HepG2 (cell line): ENCODE measurements around the gene UBASH3A. TPM values are rescaled to one million over a fixed set of nuclear protein-coding genes. Genes with fewer than 3 reads are reported as not detected.

Experiments used
- ATAC-seq: fragments of 200-7000 bp; cut with Tn5 transposase; 3 replicates; pipeline ENCODE4 v1.9.1; 2020; ENCODE audit warnings: mild to moderate bottlenecking, moderate library complexity
- BruUV-seq: library from RNA; stranded (reverse); fragments of 400-500 nt; replicated peaks from 2 replicates; lab custom pipeline; 2021; lab: Mats Ljungman, UMichigan
- CTCF ChIA-PET: fragments of 300-600 bp; formaldehyde crosslinking; extraction: SDS; loops from one replicate; lab custom pipeline; 2021; ENCODE audit warnings: low total read pairs, inconsistent platforms, low intra/inter-chr PET ratio; lab: Yijun Ruan, JAX
- POLR2A ChIA-PET: fragments of 350-600 bp; sonication (Branson Sonifier 250); formaldehyde crosslinking; loops from one replicate; lab custom pipeline; 2020; ENCODE audit warnings: antibody characterized with exemption, inconsistent platforms; lab: Yijun Ruan, JAX
- DNase-seq: peaks from one replicate; pipeline ENCODE4 v3.0.0-alpha.2; 2015; ENCODE audit warnings: low spot score
- FAIRE-seq: peaks from 3 replicates; lab custom pipeline; 2011; peaks lifted over from hg19 to GRCh38; lab: Jason Lieb, UNC
- H2AFZ ChIP-seq: one replicate; pipeline ENCODE4 v1.6.1; 2011; ENCODE audit warnings: low read length, inconsistent platforms
- H3K27ac ChIP-seq: fragments of 300-600 bp; 3 replicates; pipeline ENCODE4 v1.8.0; 2011; ENCODE audit warnings: mixed run types, mild to moderate bottlenecking, mixed read lengths, low read length, inconsistent platforms; ENCODE audit not compliant: insufficient read depth; ENCODE audit errors: extremely low read length
- H3K27me3 ChIP-seq, 2 experiments: fragments of 200-600 bp in 1 of 2; 2 replicates in 1 of 2; 3 replicates in 1 of 2; pipeline versions ENCODE4 v1.6.0 to v1.8.0; 2011; ENCODE audit warnings: low read length in 2 of 2, mild to moderate bottlenecking in 2 of 2, moderate library complexity in 2 of 2, inconsistent platforms in 1 of 2; ENCODE audit not compliant: insufficient read depth in 2 of 2, control insufficient read depth in 1 of 2
- H3K36me3 ChIP-seq, 2 experiments: fragments of 200-600 bp in 1 of 2; replicated peaks in 1 of 2; 2 replicates in 1 of 2; 3 replicates in 1 of 2; pipeline versions ENCODE4 v1.5.1 to v1.8.0; 2011; ENCODE audit warnings: low read length in 2 of 2, inconsistent platforms in 1 of 2; ENCODE audit not compliant: insufficient read depth in 2 of 2, control insufficient read depth in 1 of 2
- H3K4me1 ChIP-seq: 2 replicates; pipeline ENCODE4 v1.5.1; 2012; ENCODE audit warnings: low read length, inconsistent platforms; ENCODE audit not compliant: insufficient read depth
- H3K4me2 ChIP-seq: 2 replicates; pipeline ENCODE4 v1.6.0; 2011; ENCODE audit warnings: low read depth, low read length, inconsistent platforms
- H3K4me3 ChIP-seq, 3 experiments: fragments of 200-600 bp in 1 of 3; sonication (generic), shearing (Covaris generic) in 1 of 3; replicated peaks in 1 of 3; 2 replicates each; pipeline ENCODE4 v1.5.1; 2011 to 2016; ENCODE audit warnings: low read length in 3 of 3, inconsistent platforms in 2 of 3, low read depth in 2 of 3, mild to moderate bottlenecking in 2 of 3, control low read depth in 1 of 3, mixed read lengths in 1 of 3; ENCODE audit not compliant: insufficient read depth in 1 of 3
- H3K79me2 ChIP-seq: one replicate; pipeline ENCODE4 v1.6.1; 2011; ENCODE audit warnings: low read length, inconsistent platforms; ENCODE audit not compliant: insufficient read depth
- H3K9ac ChIP-seq: 2 replicates; pipeline ENCODE4 v1.6.0; 2011; ENCODE audit warnings: mild to moderate bottlenecking, low read depth, low read length, inconsistent platforms; ENCODE audit not compliant: insufficient read depth
- H3K9me3 ChIP-seq: 2 replicates; pipeline ENCODE4 v1.5.1; 2012; ENCODE audit warnings: mild to moderate bottlenecking, low read length
- H4K20me1 ChIP-seq: 2 replicates; pipeline ENCODE4 v1.6.0; 2011; ENCODE audit warnings: inconsistent platforms, mild to moderate bottlenecking, low read length, moderate library complexity; ENCODE audit not compliant: insufficient read depth
- KDM6A ChIP-seq: IDR thresholded peaks from 2 replicates; pipeline ENCODE4 v1.6.1; 2016; ENCODE audit warnings: low read depth
- PHF8 ChIP-seq: sonication (generic); formaldehyde crosslinking; IDR thresholded peaks from 2 replicates; pipeline ENCODE4 v1.5.0; 2020; ENCODE audit warnings: missing genetic modification reagents
- SNRNP70 ChIP-seq: fragments of 200-400 bp; formaldehyde crosslinking; IDR thresholded peaks from 2 replicates; pipeline ENCODE4 v1.6.1; 2017; ENCODE audit warnings: mild to moderate bottlenecking, low read depth, low read length, moderate library complexity
- TBP ChIP-seq: sonication (generic); formaldehyde crosslinking; IDR thresholded peaks from 2 replicates; pipeline ENCODE4 v1.5.0; 2020; ENCODE audit warnings: missing genetic modification reagents
- ZBTB3 ChIP-seq: sonication (generic); formaldehyde crosslinking; IDR thresholded peaks from 2 replicates; pipeline ENCODE4 v1.4.0; 2020; ENCODE audit warnings: low read depth, mild to moderate bottlenecking, moderate library complexity, missing genetic modification reagents, borderline replicate concordance
- ZFYVE20 ChIP-seq: sonication (generic); formaldehyde crosslinking; IDR thresholded peaks from 2 replicates; pipeline ENCODE4 v1.8.0; 2023; ENCODE audit warnings: low read depth, mild to moderate bottlenecking, moderate library complexity, missing genetic modification reagents, borderline replicate concordance
- ZIK1 ChIP-seq: sonication (generic); formaldehyde crosslinking; IDR thresholded peaks from 2 replicates; pipeline ENCODE4 v1.5.0; 2020; ENCODE audit warnings: mild to moderate bottlenecking, low read depth, missing genetic modification reagents, borderline replicate concordance
- ZMAT3 ChIP-seq: sonication (generic); formaldehyde crosslinking; conservative IDR thresholded peaks from 2 replicates; pipeline ENCODE4 v1.7.0; 2021; ENCODE audit warnings: missing genetic modification reagents
- ZNF546 ChIP-seq: sonication (generic); formaldehyde crosslinking; conservative IDR thresholded peaks from 2 replicates; pipeline ENCODE4 v1.8.1; 2023; ENCODE audit warnings: mild to moderate bottlenecking, missing genetic modification reagents
- WGBS: methylation state at CpG from one replicate; pipeline ENCODE4 v1.1.6; 2017; ENCODE audit warnings: low lambda C conversion rate; 5-methylcytosine and 5-hydroxymethylcytosine counted together
- in situ Hi-C: cut with HindIII; loops from 2 replicates; pipeline ENCODE4 v1.10.0; 2017; ENCODE audit warnings: low pct_unique_long_range_greater_than_20kb; ENCODE audit not compliant: extremely low pct_ligation_motif_present
- intact Hi-C: fragments of 100-400 bp; cut with micrococcal nuclease; formaldehyde crosslinking; loops from one replicate; pipeline ENCODE4 v1.10.0; 2022; ENCODE audit not compliant: unreplicated experiment
- polyA plus RNA-seq, 8 experiments: library from polyadenylated mRNA; depleted of rRNA in 3 of 8; stranded (reverse) in 7 of 8; unstranded in 1 of 8; fragments of >200 nt; fragmentation: Illumina TruSeq in 4 of 8; extraction: Trizol in 4 of 8; gene quantifications; 2 replicates each; pipeline versions ENCODE4 v1.2.1 to v1.2.3, GENCODE V29; 2011 to 2016; ENCODE audit warnings: low read depth in 4 of 8, missing spikeins in 1 of 8, mixed read lengths in 1 of 8; ENCODE audit not compliant: insufficient read depth in 1 of 8
- total RNA-seq, 5 experiments: library from RNA; depleted of rRNA; stranded (reverse); fragments of >200 nt; fragmentation: Illumina TruSeq; extraction: Trizol; gene quantifications; 2 replicates each; pipeline ENCODE4 v1.2.3, GENCODE V29; 2016; ENCODE audit warnings: low read depth in 1 of 5
- TF ChIP-seq, protein P1 (sequence below): IDR thresholded peaks from 2 replicates; pipeline ENCODE4 v1.6.1; 2012; ENCODE audit warnings: low read length, improper control_type of control experiment
- TF ChIP-seq, protein P2 (sequence below): IDR thresholded peaks from 2 replicates; pipeline ENCODE4 v1.6.1; 2016; ENCODE audit warnings: low read depth, control low read depth
- TF ChIP-seq, protein P3 (sequence below): sonication (generic); formaldehyde crosslinking; IDR thresholded peaks from 2 replicates; pipeline ENCODE4 v1.4.0; 2020; ENCODE audit warnings: mild to moderate bottlenecking, missing genetic modification reagents
- TF ChIP-seq, protein P4 (sequence below): IDR thresholded peaks from 2 replicates; pipeline ENCODE4 v1.6.1; 2016; ENCODE audit warnings: low read depth, missing genetic modification reagents, missing compliant biosample characterization
- TF ChIP-seq, protein P5 (sequence below): sonication (generic); formaldehyde crosslinking; IDR thresholded peaks from 2 replicates; pipeline ENCODE4 v1.4.0; 2020; ENCODE audit warnings: mild to moderate bottlenecking, missing genetic modification reagents

The UBASH3A gene
- total and polyA plus RNA-seq, 2 of the 13 experiments (the other 11 are each of a cell fraction or from before 2014, with no cell fraction given), result not detected

DNA sequence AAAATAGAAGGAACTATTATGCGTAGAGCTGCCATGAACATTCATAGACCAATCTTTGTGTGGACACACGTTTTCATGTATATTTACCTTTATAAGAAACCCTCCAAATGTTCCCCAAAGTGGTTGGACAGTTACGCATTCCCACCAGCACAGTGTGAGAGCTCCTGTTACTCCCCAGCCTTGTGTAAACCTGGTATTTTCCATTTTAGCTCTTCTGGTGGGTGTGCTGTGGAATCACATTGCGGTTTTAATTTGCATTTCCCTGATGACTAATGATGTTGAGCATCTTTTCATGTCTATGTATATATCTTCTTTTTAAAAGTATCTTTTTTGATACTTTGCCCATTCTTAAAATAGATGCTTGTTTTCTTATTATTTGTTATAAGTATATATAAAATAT lies 3.2 kb upstream of the UBASH3A start:
- no peaks in the 10 kb centered on the region for H3K36me3 ChIP-seq
- FAIRE-seq, result no peak
- WGBS, result 65% methylated on average over 4 of the region's 4 CpGs
- TF ChIP-seq, protein P1, sequence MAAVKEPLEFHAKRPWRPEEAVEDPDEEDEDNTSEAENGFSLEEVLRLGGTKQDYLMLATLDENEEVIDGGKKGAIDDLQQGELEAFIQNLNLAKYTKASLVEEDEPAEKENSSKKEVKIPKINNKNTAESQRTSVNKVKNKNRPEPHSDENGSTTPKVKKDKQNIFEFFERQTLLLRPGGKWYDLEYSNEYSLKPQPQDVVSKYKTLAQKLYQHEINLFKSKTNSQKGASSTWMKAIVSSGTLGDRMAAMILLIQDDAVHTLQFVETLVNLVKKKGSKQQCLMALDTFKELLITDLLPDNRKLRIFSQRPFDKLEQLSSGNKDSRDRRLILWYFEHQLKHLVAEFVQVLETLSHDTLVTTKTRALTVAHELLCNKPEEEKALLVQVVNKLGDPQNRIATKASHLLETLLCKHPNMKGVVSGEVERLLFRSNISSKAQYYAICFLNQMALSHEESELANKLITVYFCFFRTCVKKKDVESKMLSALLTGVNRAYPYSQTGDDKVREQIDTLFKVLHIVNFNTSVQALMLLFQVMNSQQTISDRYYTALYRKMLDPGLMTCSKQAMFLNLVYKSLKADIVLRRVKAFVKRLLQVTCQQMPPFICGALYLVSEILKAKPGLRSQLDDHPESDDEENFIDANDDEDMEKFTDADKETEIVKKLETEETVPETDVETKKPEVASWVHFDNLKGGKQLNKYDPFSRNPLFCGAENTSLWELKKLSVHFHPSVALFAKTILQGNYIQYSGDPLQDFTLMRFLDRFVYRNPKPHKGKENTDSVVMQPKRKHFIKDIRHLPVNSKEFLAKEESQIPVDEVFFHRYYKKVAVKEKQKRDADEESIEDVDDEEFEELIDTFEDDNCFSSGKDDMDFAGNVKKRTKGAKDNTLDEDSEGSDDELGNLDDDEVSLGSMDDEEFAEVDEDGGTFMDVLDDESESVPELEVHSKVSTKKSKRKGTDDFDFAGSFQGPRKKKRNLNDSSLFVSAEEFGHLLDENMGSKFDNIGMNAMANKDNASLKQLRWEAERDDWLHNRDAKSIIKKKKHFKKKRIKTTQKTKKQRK, result no peak
- TF ChIP-seq ZNF546 (CRISPR knock-in tag), result no peak
- no peak for TF ChIP-seq PHF8
- no peak for TF ChIP-seq ZIK1 (CRISPR knock-in tag)
- TF ChIP-seq, protein P2, sequence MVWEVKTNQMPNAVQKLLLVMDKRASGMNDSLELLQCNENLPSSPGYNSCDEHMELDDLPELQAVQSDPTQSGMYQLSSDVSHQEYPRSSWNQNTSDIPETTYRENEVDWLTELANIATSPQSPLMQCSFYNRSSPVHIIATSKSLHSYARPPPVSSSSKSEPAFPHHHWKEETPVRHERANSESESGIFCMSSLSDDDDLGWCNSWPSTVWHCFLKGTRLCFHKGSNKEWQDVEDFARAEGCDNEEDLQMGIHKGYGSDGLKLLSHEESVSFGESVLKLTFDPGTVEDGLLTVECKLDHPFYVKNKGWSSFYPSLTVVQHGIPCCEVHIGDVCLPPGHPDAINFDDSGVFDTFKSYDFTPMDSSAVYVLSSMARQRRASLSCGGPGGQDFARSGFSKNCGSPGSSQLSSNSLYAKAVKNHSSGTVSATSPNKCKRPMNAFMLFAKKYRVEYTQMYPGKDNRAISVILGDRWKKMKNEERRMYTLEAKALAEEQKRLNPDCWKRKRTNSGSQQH, result no peak
- TF ChIP-seq KDM6A (CRISPR knock-in tag), result no peak
- TF ChIP-seq, protein P3, sequence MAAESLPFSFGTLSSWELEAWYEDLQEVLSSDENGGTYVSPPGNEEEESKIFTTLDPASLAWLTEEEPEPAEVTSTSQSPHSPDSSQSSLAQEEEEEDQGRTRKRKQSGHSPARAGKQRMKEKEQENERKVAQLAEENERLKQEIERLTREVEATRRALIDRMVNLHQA, result no peak
- no peak for TF ChIP-seq SNRNP70
- TF ChIP-seq ZBTB3 (CRISPR knock-in tag), result no peak
- no peak for TF ChIP-seq ZFYVE20 (CRISPR knock-in tag)
- TF ChIP-seq TBP (CRISPR knock-in tag), result no peak
- TF ChIP-seq, protein P4, sequence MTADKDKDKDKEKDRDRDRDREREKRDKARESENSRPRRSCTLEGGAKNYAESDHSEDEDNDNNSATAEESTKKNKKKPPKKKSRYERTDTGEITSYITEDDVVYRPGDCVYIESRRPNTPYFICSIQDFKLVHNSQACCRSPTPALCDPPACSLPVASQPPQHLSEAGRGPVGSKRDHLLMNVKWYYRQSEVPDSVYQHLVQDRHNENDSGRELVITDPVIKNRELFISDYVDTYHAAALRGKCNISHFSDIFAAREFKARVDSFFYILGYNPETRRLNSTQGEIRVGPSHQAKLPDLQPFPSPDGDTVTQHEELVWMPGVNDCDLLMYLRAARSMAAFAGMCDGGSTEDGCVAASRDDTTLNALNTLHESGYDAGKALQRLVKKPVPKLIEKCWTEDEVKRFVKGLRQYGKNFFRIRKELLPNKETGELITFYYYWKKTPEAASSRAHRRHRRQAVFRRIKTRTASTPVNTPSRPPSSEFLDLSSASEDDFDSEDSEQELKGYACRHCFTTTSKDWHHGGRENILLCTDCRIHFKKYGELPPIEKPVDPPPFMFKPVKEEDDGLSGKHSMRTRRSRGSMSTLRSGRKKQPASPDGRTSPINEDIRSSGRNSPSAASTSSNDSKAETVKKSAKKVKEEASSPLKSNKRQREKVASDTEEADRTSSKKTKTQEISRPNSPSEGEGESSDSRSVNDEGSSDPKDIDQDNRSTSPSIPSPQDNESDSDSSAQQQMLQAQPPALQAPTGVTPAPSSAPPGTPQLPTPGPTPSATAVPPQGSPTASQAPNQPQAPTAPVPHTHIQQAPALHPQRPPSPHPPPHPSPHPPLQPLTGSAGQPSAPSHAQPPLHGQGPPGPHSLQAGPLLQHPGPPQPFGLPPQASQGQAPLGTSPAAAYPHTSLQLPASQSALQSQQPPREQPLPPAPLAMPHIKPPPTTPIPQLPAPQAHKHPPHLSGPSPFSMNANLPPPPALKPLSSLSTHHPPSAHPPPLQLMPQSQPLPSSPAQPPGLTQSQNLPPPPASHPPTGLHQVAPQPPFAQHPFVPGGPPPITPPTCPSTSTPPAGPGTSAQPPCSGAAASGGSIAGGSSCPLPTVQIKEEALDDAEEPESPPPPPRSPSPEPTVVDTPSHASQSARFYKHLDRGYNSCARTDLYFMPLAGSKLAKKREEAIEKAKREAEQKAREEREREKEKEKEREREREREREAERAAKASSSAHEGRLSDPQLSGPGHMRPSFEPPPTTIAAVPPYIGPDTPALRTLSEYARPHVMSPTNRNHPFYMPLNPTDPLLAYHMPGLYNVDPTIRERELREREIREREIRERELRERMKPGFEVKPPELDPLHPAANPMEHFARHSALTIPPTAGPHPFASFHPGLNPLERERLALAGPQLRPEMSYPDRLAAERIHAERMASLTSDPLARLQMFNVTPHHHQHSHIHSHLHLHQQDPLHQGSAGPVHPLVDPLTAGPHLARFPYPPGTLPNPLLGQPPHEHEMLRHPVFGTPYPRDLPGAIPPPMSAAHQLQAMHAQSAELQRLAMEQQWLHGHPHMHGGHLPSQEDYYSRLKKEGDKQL (CRISPR knock-in tag), result no peak
- TF ChIP-seq ZMAT3, result no peak
- TF ChIP-seq, protein P5, sequence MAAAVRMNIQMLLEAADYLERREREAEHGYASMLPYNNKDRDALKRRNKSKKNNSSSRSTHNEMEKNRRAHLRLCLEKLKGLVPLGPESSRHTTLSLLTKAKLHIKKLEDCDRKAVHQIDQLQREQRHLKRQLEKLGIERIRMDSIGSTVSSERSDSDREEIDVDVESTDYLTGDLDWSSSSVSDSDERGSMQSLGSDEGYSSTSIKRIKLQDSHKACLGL (CRISPR knock-in tag), result no peak
- H3K4me3 ChIP-seq, result no peak overlapping the region
- peaks cover 9% of the 10 kb centered on the region for H3K9me3 ChIP-seq
- POLR2A ChIA-PET, result interaction anchor here (2.0 kb wide), 1 partner anchor 11 kb away, joined by 5 read pairs; no protein-coding TSS in a partner anchor
- H3K4me1 ChIP-seq, result peaks cover 36% of the 10 kb centered on the region
- H3K79me2 ChIP-seq, result no peaks in the 10 kb centered on the region
- no peak overlapping the region for H3K9ac ChIP-seq
- no TSS peak for BruUV-seq
- H3K27me3 ChIP-seq, result peaks cover 0 to 2% of the 10 kb centered on the region in 2 experiments; a peak in 2 of 5 replicates
- ATAC-seq, result no peak
- H4K20me1 ChIP-seq, result no peaks in the 10 kb centered on the region
- intact Hi-C loops (no loop called here), in situ Hi-C loops (no loop called here)
- H2AFZ ChIP-seq, result no peak overlapping the region
- CTCF ChIA-PET, result no interaction called here
- H3K4me2 ChIP-seq, result no peak overlapping the region
- no peak for DNase-seq
- H3K27ac ChIP-seq, result no peak overlapping the region
